HG02973 (cell line): ENCODE data around the gene DNAI7.

Experiments
- ATAC-seq: cut with Tn5 transposase; IDR thresholded peaks from one replicate; pipeline ENCODE4 v1.9.1; 2021; ENCODE audit warnings: moderate library complexity; ENCODE audit not compliant: unreplicated experiment

DNAI7 gene

GRCh38 chr12:25195056-25195971 is at the start of gene DNAI7, which contains the start of gene ETFRF1:
TSS of gene DNAI7 (minus strand) at chr12:25195160. CDS start at chr12:25195078, 82 bp downstream.
TSS of gene ETFRF1 (plus strand) at chr12:25195237. CDS start at chr12:25203957, 8,720 bp downstream.
- ATAC-seq = peak; percentile 94

- ATAC-seq = no peak
These were observed 48.7 kb upstream of the DNAI7 start for GRCh38 chr12:25243680-25243990.

- no peak for ATAC-seq
These were observed 48.2 kb upstream of the DNAI7 start for GRCh38 chr12:25242981-25243679.

GRCh38 chr12:25241167-25242020 is 46.4 kb upstream of the DNAI7 start:
- ATAC-seq = no peak

- no peak for ATAC-seq
These were observed 41.7 kb upstream of the DNAI7 start for GRCh38 chr12:25236626-25237025.

GRCh38 chr12:25236190-25236589 is 41.2 kb upstream of the DNAI7 start:
- no peak for ATAC-seq

GRCh38 chr12:25213338-25213737 is 18.4 kb upstream of the DNAI7 start:
- ATAC-seq = no peak

- ATAC-seq = no peak
These were observed 13.6 kb upstream of the DNAI7 start for GRCh38 chr12:25208554-25208953.

- no peak for ATAC-seq
These were observed 12.9 kb upstream of the DNAI7 start for GRCh38 chr12:25207846-25208245.

- no peak for ATAC-seq
These were observed 12.5 kb upstream of the DNAI7 start for GRCh38 chr12:25207411-25207810.

- no peak for ATAC-seq
These were observed 7.2 kb upstream of the DNAI7 start for GRCh38 chr12:25202137-25202536.

- no peak for ATAC-seq
These were observed 5.7 kb upstream of the DNAI7 start for GRCh38 chr12:25200703-25201102.

GRCh38 chr12:25197608-25198007 is 2.6 kb upstream of the DNAI7 start:
- no peak for ATAC-seq

- no peak for ATAC-seq
These were observed 271 bp downstream of the DNAI7 start for GRCh38 chr12:25194722-25195055.

- ATAC-seq = no peak
These were observed 746 bp downstream of the DNAI7 start for GRCh38 chr12:25194214-25194613.

- no peak for ATAC-seq
These were observed 4.2 kb downstream of the DNAI7 start for GRCh38 chr12:25190793-25191192.

GRCh38 chr12:25189656-25190055 is 5.3 kb downstream of the DNAI7 start:
- ATAC-seq = no peak

GRCh38 chr12:25187781-25188180 is 7.2 kb downstream of the DNAI7 start:
- no peak for ATAC-seq

- peak; percentile 87 for ATAC-seq
These were observed 8.1 kb downstream of the DNAI7 start for GRCh38 chr12:25186788-25187402.

- no peak for ATAC-seq
These were observed 8.7 kb downstream of the DNAI7 start for GRCh38 chr12:25186038-25186787.
